SU-DHL-6 (cell line): ENCODE data around the gene TRIM39.

Experiments used
- H2AFZ ChIP-seq: fragments of 200-600 bp; sonication (generic); 2 replicates; pipeline ENCODE4 v1.6.1; 2014; ENCODE audit warnings: low read depth, mild to moderate bottlenecking, moderate library complexity, mixed read lengths, antibody characterized with exemption, low read length; ENCODE audit not compliant: severe bottlenecking
- H3F3A ChIP-seq: fragments of 200-600 bp; shearing (Covaris generic); 2 replicates; pipeline ENCODE4 v1.6.0; 2016; ENCODE audit warnings: antibody characterized with exemption, mild to moderate bottlenecking; ENCODE audit not compliant: insufficient read depth
- H3K27ac ChIP-seq: fragments of 200-600 bp; sonication (generic); 2 replicates; pipeline ENCODE4 v1.5.1; 2016; ENCODE audit warnings: low read depth, mild to moderate bottlenecking, low read length, moderate library complexity, mixed read lengths
- H3K27me3 ChIP-seq: fragments of 200-600 bp; sonication (generic), shearing (Covaris generic); 2 replicates; pipeline ENCODE4 v1.6.0; 2014; ENCODE audit warnings: mild to moderate bottlenecking, low read length
- H3K36me3 ChIP-seq: fragments of 200-600 bp; sonication (generic); 2 replicates; pipeline ENCODE4 v1.6.1; 2014; ENCODE audit warnings: mild to moderate bottlenecking, low read length, mixed read lengths
- H3K4me2 ChIP-seq: fragments of 300-600, 200-600 bp; shearing (Covaris generic), sonication (generic); 2 replicates; pipeline ENCODE4 v1.6.0; 2014; ENCODE audit warnings: low read length, low read depth, mild to moderate bottlenecking; ENCODE audit not compliant: poor library complexity, severe bottlenecking
- H3K4me3 ChIP-seq: fragments of 200-600 bp; sonication (generic); 2 replicates; pipeline ENCODE4 v1.5.1; 2014; ENCODE audit warnings: antibody characterized with exemption, low read length, mild to moderate bottlenecking, mixed read lengths; ENCODE audit not compliant: insufficient read depth, poor library complexity, severe bottlenecking
- H3K79me2 ChIP-seq: fragments of 200-600 bp; sonication (generic); 2 replicates; pipeline ENCODE4 v1.6.1; 2014; ENCODE audit warnings: mild to moderate bottlenecking, low read length, moderate library complexity; ENCODE audit not compliant: insufficient read depth
- H3K9ac ChIP-seq: fragments of 200-600 bp; sonication (generic); 2 replicates; pipeline ENCODE4 v1.7.0; 2014; ENCODE audit warnings: mild to moderate bottlenecking, low read length
- H3K9me2 ChIP-seq: fragments of 200-600 bp; sonication (generic); replicated peaks from 2 replicates; pipeline ENCODE4 v1.6.1; 2014; ENCODE audit warnings: low read length; ENCODE audit not compliant: insufficient read depth
- H3K9me3 ChIP-seq: fragments of 200-600 bp; sonication (generic); 2 replicates; pipeline ENCODE4 v1.6.1; 2014; ENCODE audit warnings: low read length, mixed read lengths; ENCODE audit not compliant: insufficient read depth
- H4K20me1 ChIP-seq: fragments of 200-600 bp; sonication (generic); 2 replicates; pipeline ENCODE4 v1.6.1; 2014; ENCODE audit warnings: low read depth, mild to moderate bottlenecking, antibody characterized with exemption, low read length, moderate library complexity, mixed read lengths
- EZH2phosphoT487 ChIP-seq: fragments of 200-600 bp; sonication (generic), shearing (Covaris generic); conservative IDR thresholded peaks from 2 replicates; pipeline ENCODE4 v1.6.1; 2018; ENCODE audit warnings: mild to moderate bottlenecking, antibody characterized with exemption, low read length, moderate library complexity, mixed read lengths
- TF ChIP-seq, protein P1 (sequence below): fragments of 200-600 bp; sonication (generic); IDR thresholded peaks from one replicate; pipeline ENCODE4 v1.5.1; 2017; ENCODE audit warnings: antibody characterized with exemption, mild to moderate bottlenecking, low read length, moderate library complexity; ENCODE audit not compliant: insufficient read depth, poor library complexity, severe bottlenecking

Gene TRIM39

GRCh38 chr6:30315156-30315555 lies 11.6 kb upstream of the TRIM39 start:
- H3K27ac ChIP-seq = no peak overlapping the region
- H3K9me3 ChIP-seq = no peaks in the 10 kb centered on the region
- H2AFZ ChIP-seq = no peak overlapping the region
- no peak overlapping the region for H3K4me3 ChIP-seq
- peaks cover 31% of the 10 kb centered on the region; the same call in 1 of the 2 replicates for H3K36me3 ChIP-seq
- H3K4me2 ChIP-seq = no peak overlapping the region
- H3K79me2 ChIP-seq = peaks cover 95% of the 10 kb centered on the region
- peaks cover 48% of the 10 kb centered on the region for H4K20me1 ChIP-seq
- H3F3A ChIP-seq = no peaks in the 10 kb centered on the region
- H3K9ac ChIP-seq = no peak overlapping the region
- no peak for TF ChIP-seq EZH2phosphoT487
- TF ChIP-seq, protein P1, sequence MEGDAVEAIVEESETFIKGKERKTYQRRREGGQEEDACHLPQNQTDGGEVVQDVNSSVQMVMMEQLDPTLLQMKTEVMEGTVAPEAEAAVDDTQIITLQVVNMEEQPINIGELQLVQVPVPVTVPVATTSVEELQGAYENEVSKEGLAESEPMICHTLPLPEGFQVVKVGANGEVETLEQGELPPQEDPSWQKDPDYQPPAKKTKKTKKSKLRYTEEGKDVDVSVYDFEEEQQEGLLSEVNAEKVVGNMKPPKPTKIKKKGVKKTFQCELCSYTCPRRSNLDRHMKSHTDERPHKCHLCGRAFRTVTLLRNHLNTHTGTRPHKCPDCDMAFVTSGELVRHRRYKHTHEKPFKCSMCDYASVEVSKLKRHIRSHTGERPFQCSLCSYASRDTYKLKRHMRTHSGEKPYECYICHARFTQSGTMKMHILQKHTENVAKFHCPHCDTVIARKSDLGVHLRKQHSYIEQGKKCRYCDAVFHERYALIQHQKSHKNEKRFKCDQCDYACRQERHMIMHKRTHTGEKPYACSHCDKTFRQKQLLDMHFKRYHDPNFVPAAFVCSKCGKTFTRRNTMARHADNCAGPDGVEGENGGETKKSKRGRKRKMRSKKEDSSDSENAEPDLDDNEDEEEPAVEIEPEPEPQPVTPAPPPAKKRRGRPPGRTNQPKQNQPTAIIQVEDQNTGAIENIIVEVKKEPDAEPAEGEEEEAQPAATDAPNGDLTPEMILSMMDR = no peak
- H3K9me2 ChIP-seq = no peaks in the 10 kb centered on the region
- H3K27me3 ChIP-seq = no peaks in the 10 kb centered on the region

DNA sequence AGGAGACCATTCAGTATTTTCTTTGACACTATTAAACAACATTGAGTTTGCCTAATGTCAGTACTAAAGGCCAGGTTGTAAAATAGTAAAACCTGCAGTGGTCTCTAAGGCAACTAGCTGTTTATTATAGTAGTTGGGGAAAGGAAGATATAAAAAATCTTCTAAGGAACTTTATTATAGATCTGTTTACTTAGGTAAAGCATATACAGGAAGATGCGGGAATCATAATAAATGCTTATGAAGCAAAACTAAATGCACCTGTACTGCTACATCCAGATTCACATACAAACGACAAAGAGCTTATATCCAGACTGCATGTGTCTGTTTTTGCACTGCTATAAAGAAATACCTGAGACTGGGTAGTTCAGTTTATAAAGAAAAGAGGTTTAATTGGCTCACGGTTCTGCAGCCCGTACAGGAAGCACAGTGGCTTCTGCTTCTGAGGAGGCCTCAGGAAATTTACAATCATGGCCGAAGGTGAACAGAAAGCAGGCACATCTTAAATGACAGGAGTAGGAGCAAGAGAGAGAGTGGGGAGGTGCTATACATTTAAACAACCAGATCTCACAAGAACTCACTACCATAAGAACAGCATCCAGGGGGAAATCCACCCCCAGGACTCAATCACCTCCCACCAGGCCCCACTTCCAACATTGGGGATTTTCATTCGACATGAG lies 8.7 kb upstream of the TRIM39 start:
- no peak overlapping the region for H3K9ac ChIP-seq
- H4K20me1 ChIP-seq = peaks cover 71% of the 10 kb centered on the region

GRCh38 chr6:30319146-30319835 lies 7.4 kb upstream of the TRIM39 start:
- TF ChIP-seq, protein P1 = no peak
- TF ChIP-seq EZH2phosphoT487 = no peak
- peaks cover 16% of the 10 kb centered on the region; the same call in 1 of the 2 replicates for H3K36me3 ChIP-seq
- no peak overlapping the region for H2AFZ ChIP-seq
- no peak overlapping the region for H3K9ac ChIP-seq
- no peaks in the 10 kb centered on the region for H3K9me3 ChIP-seq
- no peak overlapping the region for H3K4me2 ChIP-seq
- no peaks in the 10 kb centered on the region for H3K27me3 ChIP-seq
- H4K20me1 ChIP-seq = peaks cover 79% of the 10 kb centered on the region
- no peak overlapping the region for H3K4me3 ChIP-seq
- H3F3A ChIP-seq = no peaks in the 10 kb centered on the region; the same call in 1 of the 2 replicates
- H3K79me2 ChIP-seq = peaks cover 100% of the 10 kb centered on the region
- H3K9me2 ChIP-seq = no peaks in the 10 kb centered on the region
- no peak overlapping the region for H3K27ac ChIP-seq

More for the DNA sequence above, 8.7 kb upstream of the TRIM39 start:
- Histone ChIP-seq H3K27ac (no peak overlapping the region), H3F3A (no peaks in the 10 kb centered on the region), H3K9me2 (no peaks in the 10 kb centered on the region), H3K36me3 (peaks cover 27% of the 10 kb centered on the region; the same call in 1 of the 2 replicates), H3K4me2 (no peak overlapping the region), H3K9me3 (no peaks in the 10 kb centered on the region), H2AFZ (no peak overlapping the region), H3K4me3 (no peak overlapping the region), H3K79me2 (peaks cover 100% of the 10 kb centered on the region), H3K27me3 (no peaks in the 10 kb centered on the region)
- TF ChIP-seq, protein P1 = no peak
- TF ChIP-seq EZH2phosphoT487 = no peak
